Gastrocnemius medialis (tissue), 4 donors: Measurements from ENCODE around the gene THRAP3.

Source experiments
- POLR2A ChIP-seq, 2 donors: fragments of 450-650 bp; IDR thresholded peaks; one replicate each; pipeline ENCODE4 v1.6.1; 2017; ENCODE audit warnings: antibody characterized with exemption in 2 of 2, mild to moderate bottlenecking in 2 of 2, moderate library complexity in 2 of 2
- TF ChIP-seq, protein P1 (sequence below), 5 experiments: fragments of 450-650 bp in 3 of 5; fragments of 200-600 bp in 2 of 5; sonication (generic) in 2 of 5; IDR thresholded peaks in 4 of 5; conservative IDR thresholded peaks in 1 of 5; 1 replicate in 4 of 5; 2 replicates in 1 of 5; pipeline ENCODE4 v1.5.1; 2016 to 2019; ENCODE audit warnings: antibody characterized with exemption in 5 of 5, mild to moderate bottlenecking in 3 of 5, moderate library complexity in 3 of 5

DNA sequence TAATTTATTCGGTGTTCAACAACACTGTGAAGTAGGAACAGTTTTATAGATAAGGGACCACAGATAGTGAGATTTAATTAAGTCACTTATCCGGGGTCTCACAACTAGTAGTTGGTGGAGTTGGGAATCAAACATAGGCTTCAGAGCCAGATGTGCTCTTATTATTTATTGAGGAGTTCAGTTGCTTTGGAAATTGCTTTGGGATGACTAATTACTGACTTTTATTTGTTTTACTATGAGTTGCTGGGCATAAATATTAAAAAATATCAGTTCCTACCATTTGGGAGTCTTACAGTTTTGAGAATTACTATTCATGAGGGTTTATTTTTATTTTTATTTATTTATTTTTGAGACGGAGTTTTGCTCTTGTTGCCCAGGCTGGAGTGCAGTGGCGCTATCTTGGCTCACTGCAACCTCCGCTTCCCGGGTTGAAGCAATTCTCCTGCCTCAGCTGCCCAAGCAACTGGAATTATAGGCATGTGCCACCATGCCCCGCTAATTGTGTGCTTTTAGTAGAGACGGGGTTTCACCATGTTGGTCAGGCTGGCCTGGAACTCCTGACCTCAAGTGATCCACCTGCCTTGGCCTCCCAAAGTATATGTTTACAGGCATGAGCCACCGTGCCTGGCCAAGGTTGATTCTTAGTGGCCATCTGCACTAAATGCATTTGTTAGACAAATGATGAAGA, 27.7 kb downstream of the THRAP3 start:
- TF ChIP-seq, protein P1, sequence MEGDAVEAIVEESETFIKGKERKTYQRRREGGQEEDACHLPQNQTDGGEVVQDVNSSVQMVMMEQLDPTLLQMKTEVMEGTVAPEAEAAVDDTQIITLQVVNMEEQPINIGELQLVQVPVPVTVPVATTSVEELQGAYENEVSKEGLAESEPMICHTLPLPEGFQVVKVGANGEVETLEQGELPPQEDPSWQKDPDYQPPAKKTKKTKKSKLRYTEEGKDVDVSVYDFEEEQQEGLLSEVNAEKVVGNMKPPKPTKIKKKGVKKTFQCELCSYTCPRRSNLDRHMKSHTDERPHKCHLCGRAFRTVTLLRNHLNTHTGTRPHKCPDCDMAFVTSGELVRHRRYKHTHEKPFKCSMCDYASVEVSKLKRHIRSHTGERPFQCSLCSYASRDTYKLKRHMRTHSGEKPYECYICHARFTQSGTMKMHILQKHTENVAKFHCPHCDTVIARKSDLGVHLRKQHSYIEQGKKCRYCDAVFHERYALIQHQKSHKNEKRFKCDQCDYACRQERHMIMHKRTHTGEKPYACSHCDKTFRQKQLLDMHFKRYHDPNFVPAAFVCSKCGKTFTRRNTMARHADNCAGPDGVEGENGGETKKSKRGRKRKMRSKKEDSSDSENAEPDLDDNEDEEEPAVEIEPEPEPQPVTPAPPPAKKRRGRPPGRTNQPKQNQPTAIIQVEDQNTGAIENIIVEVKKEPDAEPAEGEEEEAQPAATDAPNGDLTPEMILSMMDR (IDR thresholded peaks at IDR 0.05 in 4 of 5, conservative IDR thresholded peaks at IDR 0.05 in 1 of 5): no peak
- TF ChIP-seq POLR2A (IDR thresholded peaks at IDR 0.05): peak in 1 of 2 donors; percentile 25
